Stimulated activated CD8-positive, alpha-beta memory T cell treated with anti-CD3 and anti-CD28 coated beads, Interleukin-7, amount 100 ng/mL, for 1 hour (primary cell): ENCODE results near the gene TXNRD3.

ENCODE experiments used
- DNase-seq, 2 donors: peaks; one replicate each; pipeline ENCODE4 v3.0.0-alpha.2; 2020; ENCODE audit warnings: low read depth in 2 of 2

The TXNRD3 gene

GRCh38 chr3:126672340-126672739 lies 17.4 kb upstream of the TXNRD3 start:
- DNase-seq: no peak

- DNase-seq: no peak
Measured at GRCh38 chr3:126671521-126671920, 16.6 kb upstream of the TXNRD3 start.

- DNase-seq: no peak
Measured at GRCh38 chr3:126668450-126669401, 13.8 kb upstream of the TXNRD3 start.

GRCh38 chr3:126667631-126668449 lies 12.9 kb upstream of the TXNRD3 start:
- DNase-seq: no peak

- no peak for DNase-seq
Measured at GRCh38 chr3:126666658-126667528, 12.0 kb upstream of the TXNRD3 start.

GRCh38 chr3:126665959-126666657 lies 11.2 kb upstream of the TXNRD3 start:
- no peak for DNase-seq

- DNase-seq: no peak
Measured at GRCh38 chr3:126665221-126665936, 10.5 kb upstream of the TXNRD3 start.

GRCh38 chr3:126664591-126665214 lies 9.8 kb upstream of the TXNRD3 start:
- DNase-seq: no peak

GRCh38 chr3:126663750-126664149 lies 8.8 kb upstream of the TXNRD3 start:
- no peak for DNase-seq

GRCh38 chr3:126663257-126663656 lies 8.3 kb upstream of the TXNRD3 start:
- no peak for DNase-seq

- DNase-seq: no peak
Measured at GRCh38 chr3:126661532-126662364, 6.8 kb upstream of the TXNRD3 start.

GRCh38 chr3:126659915-126660886 lies 5.3 kb upstream of the TXNRD3 start:
- DNase-seq: no peak

- no peak for DNase-seq
Measured at GRCh38 chr3:126658584-126658983, 3.7 kb upstream of the TXNRD3 start.

GRCh38 chr3:126657901-126658300 lies 3.0 kb upstream of the TXNRD3 start:
- no peak for DNase-seq

- no peak for DNase-seq
Measured at GRCh38 chr3:126656371-126657134, 1.6 kb upstream of the TXNRD3 start.

- no peak for DNase-seq
Measured at GRCh38 chr3:126655887-126656286, 963 bp upstream of the TXNRD3 start.

- no peak for DNase-seq
Measured at GRCh38 chr3:126649556-126650092, 5.3 kb downstream of the TXNRD3 start.
